GM19468 (cell line): ENCODE measurements around the gene LATS1.
"Not testable (repeated sequence)": the region's sequence is repeated elsewhere in the genome, so short reads cannot be mapped to it uniquely, and the experiment has no call there.

Experiments used
- ATAC-seq: cut with Tn5 transposase; IDR thresholded peaks from one replicate; pipeline ENCODE4 v1.9.1; 2021; ENCODE audit warnings: mild to moderate bottlenecking, moderate library complexity, moderate number of reproducible peaks; ENCODE audit not compliant: unreplicated experiment; ENCODE audit errors: extremely low read depth

The LATS1 gene

DNA sequence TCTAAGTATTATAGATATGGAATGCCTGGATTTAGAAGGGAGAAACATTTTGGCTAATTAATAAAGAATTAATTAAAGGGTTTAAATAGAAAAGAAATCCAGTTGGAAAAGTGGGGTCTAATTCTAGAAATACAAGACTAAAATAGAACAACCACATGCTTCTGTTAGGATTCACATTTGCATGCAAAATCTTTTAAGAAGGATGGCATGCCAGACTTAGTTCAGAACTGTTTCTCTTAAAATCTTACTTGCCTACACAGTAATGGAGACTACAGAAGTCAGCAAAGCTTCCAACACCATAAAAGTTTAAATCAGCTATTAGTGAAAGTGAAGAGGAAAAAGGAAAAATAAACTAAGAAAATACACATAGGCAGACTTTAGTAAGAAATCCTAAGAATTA lies 36.7 kb downstream of the LATS1 start:
- ATAC-seq = no peak

DNA sequence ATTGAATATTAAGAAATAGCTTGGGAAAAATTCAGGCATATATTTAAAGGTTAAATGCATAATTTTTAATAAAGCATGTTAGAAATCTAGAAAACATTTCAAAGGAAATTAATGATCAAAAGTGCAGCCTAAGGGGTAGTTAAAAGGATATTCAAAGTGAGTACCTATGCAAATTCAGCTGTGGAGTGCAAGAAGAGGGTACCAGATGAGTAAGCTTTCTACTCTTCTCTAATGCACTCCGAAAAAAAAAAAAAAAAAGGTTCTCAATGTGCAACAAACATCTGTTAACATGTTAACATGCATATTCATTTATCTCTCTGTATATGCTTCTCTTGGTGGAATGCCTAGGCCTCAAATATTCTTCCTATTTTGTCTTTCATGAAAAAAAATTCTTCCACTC lies 37.4 kb downstream of the LATS1 start:
- ATAC-seq = peak; percentile 39

DNA sequence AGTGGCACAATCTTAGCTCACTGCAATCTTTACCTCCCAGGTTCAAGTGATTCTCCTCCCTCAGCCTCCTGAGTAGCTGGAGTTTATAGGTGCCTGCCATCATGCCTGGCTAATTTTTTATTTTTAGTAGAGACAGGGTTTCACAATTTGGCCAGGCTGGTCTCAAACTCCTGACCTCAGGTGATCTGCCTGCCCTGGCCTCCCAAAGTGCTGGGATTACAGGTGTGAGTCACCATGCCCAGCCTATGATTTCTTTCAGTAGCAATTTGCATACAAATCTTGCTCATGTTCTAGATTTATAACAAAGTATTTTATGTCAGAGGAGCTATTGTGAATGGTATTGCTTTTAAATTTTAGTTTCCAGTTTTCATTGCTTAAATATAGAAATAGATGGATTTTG lies 45.6 kb downstream of the LATS1 start:
- ATAC-seq = not testable (repeated sequence)

DNA sequence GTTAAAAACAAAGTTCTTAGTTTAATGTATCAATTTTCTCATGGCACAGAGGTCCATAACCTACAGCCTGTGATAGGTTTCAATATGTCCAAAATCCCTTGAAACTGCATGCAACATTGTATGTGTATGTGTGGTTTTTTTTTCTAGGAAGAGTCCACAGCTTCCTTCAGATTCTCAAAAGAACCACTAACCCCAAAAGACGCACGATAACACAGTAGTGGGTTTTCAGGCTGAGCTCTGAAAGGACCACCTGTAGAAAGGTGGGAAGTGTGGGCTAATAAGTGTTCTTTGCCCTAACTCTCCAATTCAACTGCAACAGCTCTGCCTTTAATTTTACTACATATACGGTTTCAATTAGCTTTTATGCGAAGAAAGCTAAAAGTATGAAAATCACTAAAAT lies 57.9 kb downstream of the LATS1 start:
- no peak for ATAC-seq

DNA sequence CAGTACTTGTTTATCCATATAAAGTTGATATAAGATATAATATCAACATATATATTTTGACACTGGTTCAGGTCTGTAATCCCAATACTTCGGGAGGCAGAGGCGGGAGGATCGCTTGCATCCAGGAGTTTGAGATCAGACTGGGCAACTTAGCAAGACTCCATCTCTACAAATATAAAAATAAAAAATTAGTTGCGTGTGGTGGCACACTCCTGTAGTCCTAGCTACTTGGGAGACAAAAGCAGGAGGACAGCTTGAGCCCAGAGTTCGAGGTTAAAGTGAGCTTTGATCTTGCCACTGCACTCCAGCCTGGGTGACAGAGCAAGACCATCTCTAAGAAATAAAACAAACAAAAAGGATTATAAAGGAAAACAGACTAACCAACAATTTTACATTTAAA lies 60.5 kb downstream of the LATS1 start:
- ATAC-seq = no peak

DNA sequence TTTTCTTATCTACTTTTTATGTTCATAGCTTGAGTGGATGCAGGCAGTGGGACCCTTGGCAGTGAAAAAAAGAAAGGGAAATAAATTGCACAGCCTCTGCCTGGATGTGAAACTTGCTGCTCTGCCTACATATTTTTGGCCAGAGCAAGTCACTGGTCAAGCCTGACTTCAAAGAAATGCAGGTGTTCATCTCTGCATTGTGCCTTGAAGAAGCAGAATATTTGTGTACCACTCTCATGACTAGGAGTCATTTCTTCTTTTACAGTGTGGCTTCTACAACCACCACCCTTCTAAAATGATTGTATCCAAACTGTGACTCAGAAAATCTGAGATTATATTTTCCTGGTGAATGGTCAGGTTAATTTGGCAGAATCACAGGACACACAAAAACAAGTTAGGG lies 66.8 kb downstream of the LATS1 start:
- ATAC-seq = no peak

DNA sequence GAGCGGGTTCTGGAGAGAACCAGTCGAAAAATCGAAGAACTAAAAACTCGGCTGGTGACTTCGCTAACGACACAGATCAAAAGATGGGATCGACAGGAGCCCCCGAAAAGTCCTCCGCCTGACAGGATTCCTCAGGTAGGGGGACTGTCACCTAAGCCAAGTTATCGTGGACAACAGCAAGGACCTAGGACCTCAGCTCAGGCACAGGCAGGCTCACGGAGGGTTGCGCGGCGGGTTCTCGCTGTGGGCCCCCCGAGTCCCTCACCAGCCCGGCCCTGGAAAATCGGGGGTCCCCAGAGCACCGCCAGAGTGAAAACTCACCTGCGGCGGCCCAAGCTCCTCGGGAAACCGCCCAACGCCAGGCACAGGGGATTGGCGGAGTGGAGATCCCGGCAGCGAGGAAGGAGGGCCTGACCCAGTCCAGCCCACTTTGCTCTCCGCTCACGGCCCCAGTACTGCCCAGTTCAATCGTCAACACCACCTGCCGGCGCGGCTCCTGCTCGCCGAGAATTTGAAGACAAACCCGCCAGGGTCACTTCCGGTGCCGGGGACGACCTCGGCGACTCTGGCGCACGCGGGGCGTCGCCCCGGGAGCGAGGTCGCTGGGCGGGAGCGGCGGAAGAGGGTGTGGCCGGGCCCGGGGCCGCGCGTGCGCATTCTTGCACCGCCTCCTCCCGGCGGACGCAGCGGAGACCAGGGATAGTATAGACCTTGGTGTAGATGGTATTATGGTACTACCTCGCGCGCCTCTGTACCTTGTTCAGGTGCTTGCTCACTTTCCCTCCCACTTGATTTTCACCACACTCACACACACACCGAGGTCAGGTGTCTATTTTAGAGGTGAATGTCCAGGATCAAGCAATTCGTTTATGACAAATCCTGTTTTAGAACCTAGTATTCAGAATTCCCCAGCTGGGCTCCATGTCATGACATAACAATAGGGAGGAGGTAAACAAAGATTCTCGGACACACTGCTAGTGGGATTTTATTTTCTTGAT lies 69.5 kb downstream of the LATS1 start, which contains the start of gene KATNA1:
Gene KATNA1 (minus strand): TSS at position 567 of the 998 bp plus-strand sequence. CDS start 10,167 bp downstream, outside the sequence.
- ATAC-seq = peak; percentile 75

DNA sequence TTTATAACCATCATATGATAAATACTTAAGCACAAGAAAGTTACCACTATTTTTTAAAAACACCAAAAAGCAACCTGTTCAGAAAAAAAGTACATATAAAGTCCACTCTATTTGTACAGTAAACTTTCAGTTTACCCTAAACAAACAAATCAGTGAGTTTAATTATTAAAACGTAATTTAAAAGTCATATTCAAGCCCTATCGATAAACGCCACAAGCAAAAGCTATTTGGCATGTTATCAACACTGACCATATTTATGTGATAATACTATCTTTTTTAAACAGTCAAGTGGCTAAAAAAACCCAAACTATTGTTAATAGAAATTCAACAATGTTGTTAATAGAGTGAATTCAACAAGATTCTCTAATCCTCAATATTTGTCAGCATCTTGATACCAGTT lies 71.3 kb downstream of the LATS1 start:
- ATAC-seq = no peak

DNA sequence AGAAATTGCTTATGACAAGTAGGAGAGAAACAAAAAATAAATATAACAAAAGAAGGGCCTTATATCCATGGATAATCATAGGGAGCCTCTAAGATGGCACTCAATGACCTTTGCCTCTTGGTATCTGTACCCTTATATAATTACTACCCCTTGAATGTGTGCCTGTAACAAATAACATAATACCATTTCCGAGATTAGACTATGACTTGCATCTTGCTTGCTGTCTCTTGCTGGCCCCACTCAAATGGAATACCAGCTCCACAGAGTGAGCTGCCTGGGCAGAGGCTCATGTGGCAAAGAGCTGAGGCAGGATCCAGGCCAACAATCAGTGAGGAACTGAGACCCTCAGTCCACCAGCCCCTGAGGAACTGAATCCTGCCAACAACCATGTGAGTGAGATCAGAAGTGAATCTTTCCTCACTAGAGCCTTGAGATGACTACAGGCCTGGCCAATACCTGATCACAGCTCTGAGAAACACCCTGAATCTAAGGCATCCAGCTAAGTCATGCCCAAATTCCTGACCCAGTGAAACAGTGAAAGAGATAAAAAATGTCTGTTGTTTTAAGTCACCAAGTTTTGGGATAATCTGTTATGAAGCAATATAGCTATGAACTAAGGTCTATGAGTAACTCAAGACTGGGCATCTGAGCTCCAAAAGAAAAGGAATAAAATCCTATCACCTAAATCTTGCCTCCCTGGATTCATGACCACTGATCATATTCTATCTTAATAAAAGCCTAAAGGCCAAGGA lies 74.9 kb downstream of the LATS1 start:
- ATAC-seq = no peak

DNA sequence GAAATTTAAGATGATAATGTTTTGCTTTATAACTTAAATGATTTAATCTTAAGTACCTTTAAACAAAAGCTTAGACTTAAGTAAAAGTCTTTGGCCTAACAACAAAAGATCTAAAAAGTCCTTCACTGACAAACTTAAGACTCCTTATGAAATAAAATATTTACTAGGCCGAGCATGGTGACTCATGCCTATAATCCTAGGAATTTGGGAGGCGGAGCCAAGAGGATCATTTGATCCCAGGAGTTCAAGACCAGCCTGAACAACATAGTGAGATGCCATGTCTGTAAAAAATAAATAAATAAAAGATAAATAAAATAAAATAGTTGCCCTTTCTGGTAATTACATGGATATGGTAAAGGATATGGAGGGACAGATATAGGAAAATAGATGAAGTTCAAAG lies 81.8 kb downstream of the LATS1 start:
- no peak for ATAC-seq

DNA sequence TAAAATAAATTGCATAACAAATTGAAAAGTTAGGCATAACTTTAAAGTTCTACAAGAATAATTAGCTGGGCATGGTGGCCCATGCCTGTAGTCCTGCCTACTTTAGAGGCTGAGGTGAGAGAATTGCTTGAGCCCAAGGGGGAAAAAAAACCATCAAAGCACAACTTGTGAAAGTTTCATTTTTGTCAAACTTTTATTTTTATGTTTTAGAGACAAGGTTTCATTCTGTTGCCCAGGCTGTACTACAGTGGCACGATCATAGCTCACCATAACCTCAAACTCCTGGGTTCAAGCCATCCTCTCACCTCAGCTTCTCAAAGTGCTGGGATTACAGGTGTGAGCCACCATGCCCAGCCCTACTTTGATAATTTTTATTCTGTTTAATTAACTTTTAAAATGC lies 83.6 kb downstream of the LATS1 start:
- no peak for ATAC-seq

DNA sequence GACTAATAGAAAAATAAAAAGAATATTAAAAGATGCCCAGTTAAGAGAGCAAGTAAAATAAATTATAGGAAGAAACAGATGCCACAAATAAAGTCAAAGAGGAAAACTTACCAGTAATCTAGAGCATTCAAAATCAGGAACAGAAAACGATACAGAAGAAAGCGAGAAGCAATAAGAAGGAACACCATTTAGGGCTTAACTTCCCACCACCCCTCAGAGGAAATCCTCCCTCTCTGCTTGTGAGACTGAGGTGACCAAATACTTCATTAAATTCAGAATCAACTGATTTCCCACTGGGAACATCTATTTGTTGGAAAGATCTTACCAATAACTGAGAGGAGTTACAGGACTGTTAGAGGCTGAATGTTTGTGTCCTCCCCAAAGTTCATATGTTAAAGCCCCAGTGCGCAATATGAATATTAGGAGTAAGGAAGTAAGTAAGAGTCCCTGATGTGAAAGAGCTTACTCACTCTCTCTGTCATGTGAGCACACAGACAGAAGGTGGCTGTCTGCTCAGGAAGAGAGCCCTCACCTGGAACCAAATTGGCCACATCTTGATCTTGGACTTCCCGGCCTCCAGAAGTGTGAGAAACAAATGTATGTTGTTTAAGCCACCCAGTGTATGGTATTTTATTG lies 88.9 kb downstream of the LATS1 start:
- ATAC-seq = peak; percentile 84

DNA sequence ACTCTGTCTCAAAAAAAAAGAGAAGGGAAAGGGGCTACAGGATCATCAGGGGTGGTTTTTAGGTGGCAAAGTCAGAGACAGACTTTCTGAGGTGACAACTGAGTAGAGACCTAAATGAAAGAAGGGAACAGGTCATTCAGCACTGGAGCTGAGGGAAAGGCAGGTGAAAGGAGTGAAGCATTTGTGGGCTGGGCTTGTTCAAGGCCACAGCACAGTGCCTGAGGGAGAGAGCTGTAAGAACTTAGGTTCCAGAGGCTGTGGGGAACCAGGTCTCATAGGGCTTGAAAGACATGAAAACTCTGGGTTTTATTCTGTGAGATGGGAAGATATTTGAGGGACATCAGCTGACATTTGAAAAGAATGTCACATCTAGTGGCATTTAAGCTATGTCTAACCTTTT lies 90.2 kb downstream of the LATS1 start:
- ATAC-seq = no peak

DNA sequence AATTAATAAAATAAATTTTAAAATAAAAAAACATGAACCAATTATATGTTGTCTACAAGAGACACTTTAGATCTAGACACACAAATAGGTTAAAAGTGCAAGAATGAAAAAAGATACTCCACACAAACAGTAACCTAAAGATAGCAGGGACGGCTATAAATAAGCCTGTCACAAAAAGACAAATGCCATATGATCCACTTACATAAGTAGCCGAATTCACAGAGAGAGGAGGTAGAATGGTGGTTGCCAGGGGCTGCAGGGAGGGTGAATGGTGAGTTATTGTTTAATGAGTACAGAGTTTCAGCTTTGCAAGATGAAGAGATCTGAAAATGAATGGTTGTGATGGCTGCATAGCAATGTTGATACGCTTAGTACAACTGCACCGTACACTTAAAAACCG lies 102.1 kb downstream of the LATS1 start:
- ATAC-seq = no peak

DNA sequence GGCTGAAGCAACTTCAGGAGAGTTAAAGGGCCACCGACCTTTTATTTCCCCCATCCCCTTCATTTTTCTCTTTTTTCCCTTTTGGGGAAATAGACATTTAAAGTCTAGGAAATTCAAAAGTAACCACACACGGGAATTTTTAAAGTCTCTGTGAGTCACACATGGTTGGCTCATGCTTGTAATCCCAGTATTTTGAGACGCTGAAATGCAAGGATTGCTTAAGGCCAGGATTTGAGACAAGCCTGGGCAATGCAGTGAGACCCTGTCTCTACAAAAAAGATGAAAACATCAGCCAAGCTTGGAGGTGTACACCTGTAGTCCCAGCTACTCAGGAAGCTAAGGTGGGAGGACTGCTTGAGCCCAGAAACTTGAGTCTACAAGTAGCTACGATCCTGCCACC lies 103.6 kb downstream of the LATS1 start:
- ATAC-seq = no peak

DNA sequence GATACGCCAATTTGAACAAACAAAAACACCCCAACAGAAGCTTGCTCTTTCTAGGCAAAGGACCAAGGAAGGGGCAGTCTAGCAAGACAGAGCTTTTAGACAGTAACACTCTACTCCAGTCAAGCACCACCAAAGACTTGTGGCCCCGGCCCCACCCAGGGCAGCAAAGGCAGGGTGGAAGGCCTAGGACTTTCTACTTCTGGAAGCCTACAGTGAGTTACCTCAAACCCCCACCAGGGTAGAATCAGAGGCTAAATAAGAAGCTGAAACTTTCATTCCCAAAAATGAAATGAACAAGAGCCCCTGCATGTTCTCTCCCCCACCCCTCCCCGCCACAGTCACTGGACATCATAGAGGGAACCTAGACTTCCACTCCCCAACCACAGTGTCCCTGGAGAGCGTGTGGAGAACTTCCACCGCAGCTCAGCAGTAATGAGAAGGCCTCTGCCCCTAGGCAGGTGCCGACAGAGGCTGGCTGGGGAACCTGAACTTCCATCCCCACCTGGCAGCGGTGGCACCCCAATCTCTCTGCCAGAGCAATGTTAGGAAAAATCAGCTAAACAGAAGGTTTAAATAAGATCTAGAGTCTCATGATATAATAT lies 109.4 kb downstream of the LATS1 start:
- no peak for ATAC-seq
